ENCODE results near the gene IFRD2. TPM values are rescaled to one million over a fixed set of nuclear protein-coding genes. Genes with fewer than 3 reads are reported as not detected.

IFRD2 gene
- total and polyA plus RNA-seq, 2 experiments from 2014 or later = 80.8 to 91.5 TPM

GRCh38 chr3:50297384-50297775 is 5.2 kb upstream of the IFRD2 start:
- ATAC-seq = no peak
- H3K4me2 ChIP-seq = no peak overlapping the region

More at GRCh38 chr3:50297384-50297775, 5.2 kb upstream of the IFRD2 start:
- Histone ChIP-seq H3K4me3 (no peak overlapping the region), H3K9me2 (ENCODE audit: insufficient read depth) (no peaks in the 10 kb centered on the region), H4K20me1 (replicated peaks; ENCODE audit: insufficient read depth) (no peaks in the 10 kb centered on the region), H3K27me3 (ENCODE audit: insufficient read depth) (no peaks in the 10 kb centered on the region), H3K4me1 (ENCODE audit: insufficient read depth) (peaks cover 16% of the 10 kb centered on the region), H3K27ac (ENCODE audit: low read depth) (no peak overlapping the region), H3F3A (replicated peaks; ENCODE audit: low read depth) (peaks cover 9% of the 10 kb centered on the region), H3K36me3 (ENCODE audit: insufficient read depth) (no peaks in the 10 kb centered on the region), H3K79me2 (replicated peaks; ENCODE audit: insufficient read depth) (no peaks in the 10 kb centered on the region), H2AFZ (no peak overlapping the region)
- H3K36me3 Mint-ChIP-seq (ENCODE audit: low read depth) = no peaks in the 10 kb centered on the region
- peaks cover 20% of the 10 kb centered on the region for H3K4me1 Mint-ChIP-seq
- no peak overlapping the region for H3K4me3 Mint-ChIP-seq
- TF ChIP-seq JUNB (IDR thresholded peaks at IDR 0.05; ENCODE audit: unreplicated experiment) (no peak), CTCF (conservative IDR thresholded peaks at IDR 0.05; ENCODE audit: low read depth in 2 of 2) (no peak), NANOG (IDR thresholded peaks at IDR 0.05; ENCODE audit: borderline replicate concordance) (no peak), ZNF114 (CRISPR knock-in tag; IDR thresholded peaks at IDR 0.05) (no peak), ZNF331 (CRISPR knock-in tag; IDR thresholded peaks at IDR 0.05; ENCODE audit: low read depth) (no peak), EZH2phosphoT487 (IDR thresholded peaks at IDR 0.05; ENCODE audit: unreplicated experiment) (no peak), ETS1 (IDR thresholded peaks at IDR 0.05) (no peak), POLR2AphosphoS5 (IDR thresholded peaks at IDR 0.05; ENCODE audit: low read depth) (no peak), EZH2 (IDR thresholded peaks at IDR 0.05; ENCODE audit: low read depth, unreplicated experiment) (no peak)
- TF ChIP-seq, protein P1, sequence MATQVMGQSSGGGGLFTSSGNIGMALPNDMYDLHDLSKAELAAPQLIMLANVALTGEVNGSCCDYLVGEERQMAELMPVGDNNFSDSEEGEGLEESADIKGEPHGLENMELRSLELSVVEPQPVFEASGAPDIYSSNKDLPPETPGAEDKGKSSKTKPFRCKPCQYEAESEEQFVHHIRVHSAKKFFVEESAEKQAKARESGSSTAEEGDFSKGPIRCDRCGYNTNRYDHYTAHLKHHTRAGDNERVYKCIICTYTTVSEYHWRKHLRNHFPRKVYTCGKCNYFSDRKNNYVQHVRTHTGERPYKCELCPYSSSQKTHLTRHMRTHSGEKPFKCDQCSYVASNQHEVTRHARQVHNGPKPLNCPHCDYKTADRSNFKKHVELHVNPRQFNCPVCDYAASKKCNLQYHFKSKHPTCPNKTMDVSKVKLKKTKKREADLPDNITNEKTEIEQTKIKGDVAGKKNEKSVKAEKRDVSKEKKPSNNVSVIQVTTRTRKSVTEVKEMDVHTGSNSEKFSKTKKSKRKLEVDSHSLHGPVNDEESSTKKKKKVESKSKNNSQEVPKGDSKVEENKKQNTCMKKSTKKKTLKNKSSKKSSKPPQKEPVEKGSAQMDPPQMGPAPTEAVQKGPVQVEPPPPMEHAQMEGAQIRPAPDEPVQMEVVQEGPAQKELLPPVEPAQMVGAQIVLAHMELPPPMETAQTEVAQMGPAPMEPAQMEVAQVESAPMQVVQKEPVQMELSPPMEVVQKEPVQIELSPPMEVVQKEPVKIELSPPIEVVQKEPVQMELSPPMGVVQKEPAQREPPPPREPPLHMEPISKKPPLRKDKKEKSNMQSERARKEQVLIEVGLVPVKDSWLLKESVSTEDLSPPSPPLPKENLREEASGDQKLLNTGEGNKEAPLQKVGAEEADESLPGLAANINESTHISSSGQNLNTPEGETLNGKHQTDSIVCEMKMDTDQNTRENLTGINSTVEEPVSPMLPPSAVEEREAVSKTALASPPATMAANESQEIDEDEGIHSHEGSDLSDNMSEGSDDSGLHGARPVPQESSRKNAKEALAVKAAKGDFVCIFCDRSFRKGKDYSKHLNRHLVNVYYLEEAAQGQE (IDR thresholded peaks at IDR 0.05; ENCODE audit: unreplicated experiment) = no peak
- TF ChIP-seq, protein P2, sequence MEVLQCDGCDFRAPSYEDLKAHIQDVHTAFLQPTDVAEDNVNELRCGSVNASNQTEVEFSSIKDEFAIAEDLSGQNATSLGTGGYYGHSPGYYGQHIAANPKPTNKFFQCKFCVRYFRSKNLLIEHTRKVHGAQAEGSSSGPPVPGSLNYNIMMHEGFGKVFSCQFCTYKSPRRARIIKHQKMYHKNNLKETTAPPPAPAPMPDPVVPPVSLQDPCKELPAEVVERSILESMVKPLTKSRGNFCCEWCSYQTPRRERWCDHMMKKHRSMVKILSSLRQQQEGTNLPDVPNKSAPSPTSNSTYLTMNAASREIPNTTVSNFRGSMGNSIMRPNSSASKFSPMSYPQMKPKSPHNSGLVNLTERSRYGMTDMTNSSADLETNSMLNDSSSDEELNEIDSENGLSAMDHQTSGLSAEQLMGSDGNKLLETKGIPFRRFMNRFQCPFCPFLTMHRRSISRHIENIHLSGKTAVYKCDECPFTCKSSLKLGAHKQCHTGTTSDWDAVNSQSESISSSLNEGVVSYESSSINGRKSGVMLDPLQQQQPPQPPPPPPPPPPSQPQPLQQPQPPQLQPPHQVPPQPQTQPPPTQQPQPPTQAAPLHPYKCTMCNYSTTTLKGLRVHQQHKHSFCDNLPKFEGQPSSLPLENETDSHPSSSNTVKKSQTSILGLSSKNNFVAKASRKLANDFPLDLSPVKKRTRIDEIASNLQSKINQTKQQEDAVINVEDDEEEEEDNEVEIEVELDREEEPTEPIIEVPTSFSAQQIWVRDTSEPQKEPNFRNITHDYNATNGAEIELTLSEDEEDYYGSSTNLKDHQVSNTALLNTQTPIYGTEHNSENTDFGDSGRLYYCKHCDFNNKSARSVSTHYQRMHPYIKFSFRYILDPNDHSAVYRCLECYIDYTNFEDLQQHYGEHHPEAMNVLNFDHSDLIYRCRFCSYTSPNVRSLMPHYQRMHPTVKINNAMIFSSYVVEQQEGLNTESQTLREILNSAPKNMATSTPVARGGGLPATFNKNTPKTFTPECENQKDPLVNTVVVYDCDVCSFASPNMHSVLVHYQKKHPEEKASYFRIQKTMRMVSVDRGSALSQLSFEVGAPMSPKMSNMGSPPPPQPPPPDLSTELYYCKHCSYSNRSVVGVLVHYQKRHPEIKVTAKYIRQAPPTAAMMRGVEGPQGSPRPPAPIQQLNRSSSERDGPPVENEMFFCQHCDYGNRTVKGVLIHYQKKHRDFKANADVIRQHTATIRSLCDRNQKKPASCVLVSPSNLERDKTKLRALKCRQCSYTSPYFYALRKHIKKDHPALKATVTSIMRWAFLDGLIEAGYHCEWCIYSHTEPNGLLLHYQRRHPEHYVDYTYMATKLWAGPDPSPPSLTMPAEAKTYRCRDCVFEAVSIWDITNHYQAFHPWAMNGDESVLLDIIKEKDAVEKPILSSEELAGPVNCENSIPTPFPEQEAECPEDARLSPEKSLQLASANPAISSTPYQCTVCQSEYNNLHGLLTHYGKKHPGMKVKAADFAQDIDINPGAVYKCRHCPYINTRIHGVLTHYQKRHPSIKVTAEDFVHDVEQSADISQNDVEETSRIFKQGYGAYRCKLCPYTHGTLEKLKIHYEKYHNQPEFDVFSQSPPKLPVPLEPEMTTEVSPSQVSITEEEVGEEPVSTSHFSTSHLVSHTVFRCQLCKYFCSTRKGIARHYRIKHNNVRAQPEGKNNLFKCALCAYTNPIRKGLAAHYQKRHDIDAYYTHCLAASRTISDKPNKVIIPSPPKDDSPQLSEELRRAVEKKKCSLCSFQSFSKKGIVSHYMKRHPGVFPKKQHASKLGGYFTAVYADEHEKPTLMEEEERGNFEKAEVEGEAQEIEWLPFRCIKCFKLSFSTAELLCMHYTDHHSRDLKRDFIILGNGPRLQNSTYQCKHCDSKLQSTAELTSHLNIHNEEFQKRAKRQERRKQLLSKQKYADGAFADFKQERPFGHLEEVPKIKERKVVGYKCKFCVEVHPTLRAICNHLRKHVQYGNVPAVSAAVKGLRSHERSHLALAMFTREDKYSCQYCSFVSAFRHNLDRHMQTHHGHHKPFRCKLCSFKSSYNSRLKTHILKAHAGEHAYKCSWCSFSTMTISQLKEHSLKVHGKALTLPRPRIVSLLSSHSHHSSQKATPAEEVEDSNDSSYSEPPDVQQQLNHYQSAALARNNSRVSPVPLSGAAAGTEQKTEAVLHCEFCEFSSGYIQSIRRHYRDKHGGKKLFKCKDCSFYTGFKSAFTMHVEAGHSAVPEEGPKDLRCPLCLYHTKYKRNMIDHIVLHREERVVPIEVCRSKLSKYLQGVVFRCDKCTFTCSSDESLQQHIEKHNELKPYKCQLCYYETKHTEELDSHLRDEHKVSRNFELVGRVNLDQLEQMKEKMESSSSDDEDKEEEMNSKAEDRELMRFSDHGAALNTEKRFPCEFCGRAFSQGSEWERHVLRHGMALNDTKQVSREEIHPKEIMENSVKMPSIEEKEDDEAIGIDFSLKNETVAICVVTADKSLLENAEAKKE (CRISPR knock-in tag; IDR thresholded peaks at IDR 0.05) = no peak
- H3K27me3 Mint-ChIP-seq (ENCODE audit: insufficient read depth, low read depth, poor library complexity) = peaks cover 25% of the 10 kb centered on the region
- no peak for DNase-seq (ENCODE audit: low spot score)
- H3K27ac Mint-ChIP-seq = no peak overlapping the region
- H3K9me3 Mint-ChIP-seq = no peaks in the 10 kb centered on the region; the same call in 2 of the 3 replicates

All from GM23338 (cell line).